DND-41 (cell line): ENCODE results near the gene ACIN1.

ENCODE experiments used
- ATAC-seq: fragments of 200-7000 bp; cut with Tn5 transposase; 3 replicates; pipeline ENCODE4 v1.9.1; 2021; ENCODE audit warnings: low read depth; ENCODE audit not compliant: insufficient read depth
- DNase-seq: peaks from one replicate; pipeline ENCODE4 v3.0.0-alpha.2; 2020
- H2AFZ ChIP-seq: 2 replicates; pipeline ENCODE4 v1.6.0; 2012; ENCODE audit warnings: low read depth, low read length
- H3K27ac ChIP-seq: 2 replicates; pipeline ENCODE4 v1.5.1; 2012; ENCODE audit warnings: low read length, inconsistent platforms
- H3K27me3 ChIP-seq: fragments of 200-600 bp; sonication (generic); 2 replicates; pipeline ENCODE4 v1.6.0; 2012; ENCODE audit warnings: low read length, mild to moderate bottlenecking, inconsistent platforms; ENCODE audit not compliant: insufficient read depth, poor library complexity
- H3K36me3 ChIP-seq: 2 replicates; pipeline ENCODE4 v1.5.1; 2012; ENCODE audit warnings: low read length, inconsistent platforms; ENCODE audit not compliant: insufficient read depth
- H3K4me1 ChIP-seq: 2 replicates; pipeline ENCODE4 v1.5.1; 2012; ENCODE audit warnings: mild to moderate bottlenecking, low read length; ENCODE audit not compliant: insufficient read depth
- H3K4me2 ChIP-seq: 2 replicates; pipeline ENCODE4 v1.6.0; 2012; ENCODE audit warnings: mild to moderate bottlenecking, moderate library complexity, low read length, inconsistent platforms; ENCODE audit not compliant: insufficient read depth
- H3K4me3 ChIP-seq, 2 experiments: fragments of 200-600 bp in 1 of 2; shearing (Covaris generic) in 1 of 2; 2 replicates each; pipeline ENCODE4 v1.5.1; 2012 to 2016; ENCODE audit warnings: inconsistent platforms in 2 of 2, low read length in 2 of 2, mild to moderate bottlenecking in 2 of 2, low read depth in 1 of 2, moderate library complexity in 1 of 2
- H3K79me2 ChIP-seq: 2 replicates; pipeline ENCODE4 v1.6.0; 2012; ENCODE audit warnings: low read length, inconsistent platforms; ENCODE audit not compliant: insufficient read depth
- H3K9ac ChIP-seq: 2 replicates; pipeline ENCODE4 v1.6.0; 2012; ENCODE audit warnings: low read depth, mild to moderate bottlenecking, inconsistent platforms, low read length, moderate library complexity
- H3K9me3 ChIP-seq: 2 replicates; pipeline ENCODE4 v1.5.1; 2012; ENCODE audit warnings: low read length, moderate library complexity, mild to moderate bottlenecking, inconsistent platforms; ENCODE audit not compliant: insufficient read depth, severe bottlenecking
- H4K20me1 ChIP-seq: 2 replicates; pipeline ENCODE4 v1.6.0; 2012; ENCODE audit warnings: low read length; ENCODE audit not compliant: insufficient read depth
- CTCF ChIP-seq: IDR thresholded peaks from 2 replicates; pipeline ENCODE4 v1.5.1; 2012; ENCODE audit warnings: borderline replicate concordance, low read length, moderate library complexity, mild to moderate bottlenecking; ENCODE audit not compliant: poor library complexity, severe bottlenecking; ENCODE audit errors: extremely low read depth
- EZH2 ChIP-seq: IDR thresholded peaks from 3 replicates; pipeline ENCODE4 v1.6.1; 2012; ENCODE audit warnings: borderline replicate concordance, low read depth, mild to moderate bottlenecking, moderate library complexity, low read length, inconsistent platforms; ENCODE audit not compliant: severe bottlenecking

The ACIN1 gene

DNA sequence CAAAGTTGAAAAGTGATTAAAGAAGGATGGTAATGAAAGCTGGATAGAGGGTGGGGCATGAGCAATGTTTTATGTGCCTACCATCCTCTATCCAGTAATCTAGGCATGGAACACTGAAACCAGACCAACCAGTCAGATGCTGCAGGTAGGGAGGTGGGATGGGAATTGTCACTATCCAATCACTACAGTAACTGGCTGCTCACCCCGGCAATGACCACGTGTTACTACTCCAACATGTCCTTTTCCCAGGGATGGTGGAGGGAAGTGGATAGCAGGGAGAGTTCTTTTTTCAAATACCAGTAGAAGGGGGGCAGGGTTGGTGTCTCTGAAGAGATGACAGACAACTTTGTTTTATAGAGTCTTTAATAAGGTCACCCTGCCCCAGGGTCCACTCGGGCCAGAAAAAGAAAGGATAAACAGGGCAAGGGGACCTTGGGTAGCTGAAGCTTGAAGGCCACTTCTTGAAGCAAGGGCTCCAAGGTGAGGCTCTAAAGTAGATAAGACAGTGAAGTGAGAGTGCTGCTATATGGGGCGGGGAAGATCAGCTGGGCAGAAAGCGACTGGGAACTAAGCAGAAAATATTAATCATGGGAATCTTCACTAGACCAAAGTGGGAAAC lies 22.9 kb downstream of the ACIN1 start:
- Histone ChIP-seq H3K4me2 (peak overlapping the region; percentile 92), H3K4me1 (peaks cover 40% of the 10 kb centered on the region), H4K20me1 (peaks cover 24% of the 10 kb centered on the region), H3K79me2 (peaks cover 49% of the 10 kb centered on the region), H3K27me3 (no peaks in the 10 kb centered on the region), H3K27ac (peak overlapping the region; percentile 78), H3K4me3 (peak overlapping the region in 1 of 2 experiments; percentile 75; a peak in 3 of 4 replicates), H3K9me3 (no peaks in the 10 kb centered on the region), H2AFZ (0 out of 2 replicates have a peak overlapping the region, but pooled peaks have one; percentile 1), H3K9ac (peak overlapping the region; percentile 70), H3K36me3 (peaks cover 67% of the 10 kb centered on the region)
- TF ChIP-seq CTCF (no peak), EZH2 (no peak)
- DNase-seq = no peak
- no peak for ATAC-seq

GRCh38 chr14:23071244-23071920 lies 23.6 kb downstream of the ACIN1 start:
- ATAC-seq (peak; percentile 95), DNase-seq (peak; percentile 89)
- H3K9ac ChIP-seq = peak overlapping the region; percentile 70
- H3K4me1 ChIP-seq = peaks cover 40% of the 10 kb centered on the region
- no peaks in the 10 kb centered on the region for H3K9me3 ChIP-seq
- H3K4me2 ChIP-seq = peak overlapping the region; percentile 92
- peaks cover 55% of the 10 kb centered on the region for H3K79me2 ChIP-seq
- peak overlapping the region; percentile 73 to 75 for H3K4me3 ChIP-seq
- no peaks in the 10 kb centered on the region for H3K27me3 ChIP-seq
- TF ChIP-seq EZH2 = no peak
- TF ChIP-seq CTCF = no peak
- H3K27ac ChIP-seq = peak overlapping the region; percentile 78
- H3K36me3 ChIP-seq = peaks cover 66% of the 10 kb centered on the region
- H2AFZ ChIP-seq = peak overlapping the region; percentile 73
- H4K20me1 ChIP-seq = peaks cover 29% of the 10 kb centered on the region

- peak overlapping the region; percentile 92 for H3K4me2 ChIP-seq
- peaks cover 38% of the 10 kb centered on the region for H4K20me1 ChIP-seq
- H3K79me2 ChIP-seq = peaks cover 57% of the 10 kb centered on the region
- H3K27me3 ChIP-seq = no peaks in the 10 kb centered on the region
- TF ChIP-seq EZH2 (no peak), CTCF (no peak)
- no peak for ATAC-seq
- peak overlapping the region; percentile 70 for H3K9ac ChIP-seq
- H3K4me1 ChIP-seq = peaks cover 40% of the 10 kb centered on the region
- H3K4me3 ChIP-seq = peak overlapping the region; percentile 73 to 75
- no peaks in the 10 kb centered on the region for H3K9me3 ChIP-seq
- no peak overlapping the region for H2AFZ ChIP-seq
- peak overlapping the region; percentile 78 for H3K27ac ChIP-seq
- H3K36me3 ChIP-seq = peaks cover 66% of the 10 kb centered on the region
- no peak for DNase-seq
Observed at GRCh38 chr14:23070262-23071129, 24.4 kb downstream of the ACIN1 start.
